Activated CD8-positive, alpha-beta memory T cell treated with anti-CD3 and anti-CD28 coated beads, Interleukin-2, amount 50 U/mL, for 24 hours (primary cell): ENCODE data around the gene ALKBH2.

Source experiments
- DNase-seq: peaks from one replicate; pipeline ENCODE4 v3.0.0-alpha.2; 2020; ENCODE audit errors: extremely low read depth

ALKBH2 gene

GRCh38 chr12:109093022-109093918 is at the start of gene ALKBH2:
Gene ALKBH2, minus strand, starts transcription at chr12:109093472. Its CDS starts 686 bp downstream, at chr12:109092786.
- DNase-seq = peak; percentile 87

DNA sequence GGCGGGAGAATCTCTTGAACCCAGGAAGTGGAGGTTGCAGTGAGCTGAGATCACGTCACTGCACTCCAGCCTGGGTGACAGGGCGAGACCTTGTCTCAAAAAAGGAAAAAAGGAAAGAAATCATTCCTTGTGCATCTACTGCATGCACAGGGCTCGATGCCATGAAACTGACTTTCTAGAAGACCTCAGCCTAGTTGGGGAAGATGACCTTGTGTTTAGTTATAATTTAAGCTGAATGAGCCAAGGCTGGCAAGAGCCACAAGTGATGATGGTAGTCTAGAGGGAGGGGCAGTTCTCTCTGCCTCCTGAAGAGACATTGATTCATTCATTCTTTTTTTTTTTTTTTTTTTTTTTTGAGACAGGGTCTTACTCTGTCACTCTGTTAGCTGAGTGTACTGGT is 47.3 kb upstream of the ALKBH2 start:
- no peak for DNase-seq

GRCh38 chr12:109139791-109140190 is 46.5 kb upstream of the ALKBH2 start:
- DNase-seq = no peak

DNA sequence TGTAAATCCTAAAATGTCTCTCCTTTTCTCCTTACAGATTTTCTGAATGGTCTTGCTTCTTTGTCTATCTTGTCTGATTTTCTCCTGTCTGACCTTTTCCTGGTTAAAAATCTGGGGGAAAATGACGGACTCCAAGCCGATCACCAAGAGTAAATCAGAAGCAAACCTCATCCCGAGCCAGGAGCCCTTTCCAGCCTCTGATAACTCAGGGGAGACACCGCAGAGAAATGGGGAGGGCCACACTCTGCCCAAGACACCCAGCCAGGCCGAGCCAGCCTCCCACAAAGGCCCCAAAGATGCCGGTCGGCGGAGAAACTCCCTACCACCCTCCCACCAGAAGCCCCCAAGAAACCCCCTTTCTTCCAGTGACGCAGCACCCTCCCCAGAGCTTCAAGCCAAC is 46.1 kb upstream of the ALKBH2 start:
- DNase-seq = no peak

DNA sequence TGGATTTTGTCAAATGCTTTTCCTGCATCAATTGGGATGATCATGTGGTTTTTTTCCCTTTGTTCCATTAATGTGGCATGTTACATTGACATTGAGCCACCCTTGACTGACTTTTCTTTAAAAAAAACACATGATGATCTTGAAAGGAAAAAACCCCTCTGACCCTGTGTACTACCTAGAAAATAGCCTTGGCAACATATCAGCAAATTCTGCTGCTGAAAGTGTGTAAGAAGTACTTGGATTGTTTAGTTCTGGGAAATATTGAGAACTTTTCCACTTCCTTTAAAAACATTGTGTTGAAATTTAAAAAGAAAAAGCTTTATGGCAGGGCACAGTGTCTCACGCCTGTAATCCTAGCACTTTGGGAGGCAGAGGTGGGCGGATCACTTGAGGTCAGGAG is 43.8 kb upstream of the ALKBH2 start:
- no peak for DNase-seq

GRCh38 chr12:109134186-109134917 is 41.1 kb upstream of the ALKBH2 start:
- DNase-seq = no peak

- DNase-seq = no peak
Observed at GRCh38 chr12:109131154-109132050, 38.1 kb upstream of the ALKBH2 start.

DNA sequence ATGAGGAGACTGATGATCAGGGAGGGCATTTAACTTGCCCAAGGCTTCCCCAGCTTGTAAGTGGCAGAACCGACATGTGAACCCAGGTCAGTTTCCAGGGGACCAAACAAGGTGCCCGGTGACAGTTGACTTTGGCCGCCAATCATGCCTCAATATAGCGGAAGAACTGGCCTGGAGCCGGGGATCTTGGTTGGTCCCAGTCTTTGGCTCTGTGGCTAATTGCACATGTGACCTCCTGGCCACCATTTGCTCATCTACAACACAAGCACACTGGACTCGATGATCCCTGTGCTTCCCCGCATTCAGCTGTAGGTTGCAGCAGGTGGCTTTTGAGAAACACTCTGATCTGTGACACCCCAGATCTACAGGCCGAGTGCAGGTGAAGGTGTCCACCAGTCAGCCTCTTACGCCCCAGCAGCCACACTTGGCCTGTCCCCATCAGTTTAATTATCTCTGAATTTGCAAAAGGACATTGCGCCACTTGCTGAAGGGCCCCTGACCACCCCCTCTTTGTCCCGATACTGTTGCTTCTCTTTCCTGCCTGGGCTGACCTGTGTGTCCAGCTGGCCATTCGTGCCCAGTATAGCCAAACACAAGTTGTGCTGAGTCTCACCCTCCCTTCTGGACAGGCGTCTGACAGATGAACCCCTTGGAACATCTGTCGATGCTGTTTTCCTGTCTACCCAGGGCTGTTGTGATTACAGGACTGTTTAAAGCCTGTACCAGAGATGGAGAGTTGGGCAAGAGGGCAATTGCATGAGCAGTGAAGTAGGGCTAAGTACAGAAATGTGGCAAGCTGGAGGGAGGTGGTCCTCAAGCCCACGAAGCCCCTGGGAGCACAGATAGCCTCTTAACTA is 37.3 kb upstream of the ALKBH2 start:
- DNase-seq = no peak

- DNase-seq = no peak
Observed at GRCh38 chr12:109127533-109128242, 34.4 kb upstream of the ALKBH2 start.

DNA sequence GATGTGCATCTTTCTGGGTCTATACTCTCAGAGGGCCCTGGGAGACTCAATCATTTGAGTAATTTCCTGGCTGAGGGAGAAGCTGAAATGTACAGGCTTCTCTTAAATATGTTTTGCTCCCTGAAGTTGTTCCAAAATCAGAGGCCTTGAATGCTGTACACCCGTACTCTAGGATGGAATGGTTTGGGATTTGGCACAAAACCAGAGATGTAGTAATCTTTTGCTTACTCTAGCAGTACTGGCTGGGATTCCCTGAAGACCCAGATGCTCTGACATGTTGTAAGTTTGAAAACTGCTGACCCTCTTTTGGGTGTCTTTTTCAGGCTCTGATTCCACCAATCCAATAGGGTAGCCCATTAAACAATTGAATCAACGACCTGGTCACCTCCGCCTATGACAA is 33.5 kb upstream of the ALKBH2 start:
- DNase-seq = no peak

DNA sequence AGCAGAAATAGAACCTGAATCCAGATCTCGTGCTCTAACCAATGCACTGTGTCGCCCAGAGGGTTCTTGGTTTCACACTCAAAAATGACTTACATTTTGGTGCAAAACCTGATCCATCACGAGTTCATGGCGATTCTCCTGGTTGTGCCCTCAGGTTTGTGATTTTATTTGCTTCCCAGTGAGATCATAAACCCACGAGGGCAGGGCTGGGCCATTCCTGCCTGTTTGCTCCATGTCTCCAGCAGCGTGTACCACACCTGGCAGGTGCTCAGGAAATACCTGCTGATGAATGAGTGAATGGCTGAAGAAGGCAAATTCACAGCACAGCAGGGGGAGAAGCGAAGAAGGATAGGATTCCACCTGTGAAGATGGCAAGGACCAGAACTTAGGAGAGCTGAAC is 32.5 kb upstream of the ALKBH2 start:
- no peak for DNase-seq

- DNase-seq = no peak
Observed at GRCh38 chr12:109124878-109125648, 31.8 kb upstream of the ALKBH2 start.

GRCh38 chr12:109121346-109121880 is 28.1 kb upstream of the ALKBH2 start:
- no peak for DNase-seq

DNA sequence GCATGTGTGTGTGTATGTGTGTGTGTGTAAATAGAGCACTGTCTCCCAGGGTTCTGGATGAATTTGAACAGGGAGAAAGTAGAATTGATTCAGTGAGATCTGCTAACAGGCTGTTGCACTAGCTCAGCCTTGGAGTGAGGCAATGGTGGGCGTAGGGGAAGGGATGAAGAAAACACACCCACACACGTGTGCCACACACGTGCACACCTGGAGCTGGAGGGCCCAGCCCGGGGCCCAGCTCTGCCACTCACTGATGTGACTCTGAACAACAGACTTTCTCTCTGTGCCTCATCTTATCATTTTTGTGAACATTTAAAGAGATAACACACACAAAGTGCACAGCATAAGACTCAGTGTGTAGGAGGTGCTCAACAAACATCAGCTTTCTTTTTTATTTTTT is 27.3 kb upstream of the ALKBH2 start:
- DNase-seq = no peak

GRCh38 chr12:109120095-109120494 is 26.8 kb upstream of the ALKBH2 start:
- DNase-seq = no peak

- DNase-seq = no peak
Observed at GRCh38 chr12:109116611-109116949, 23.3 kb upstream of the ALKBH2 start.

- no peak for DNase-seq
Observed at GRCh38 chr12:109115758-109116610, 22.7 kb upstream of the ALKBH2 start, which contains the start of gene ACACB. Gene ACACB, plus strand, starts transcription at chr12:109116587. Its CDS starts 22,819 bp downstream, at chr12:109139406.

- no peak for DNase-seq
Observed at GRCh38 chr12:109115404-109115757, 22.1 kb upstream of the ALKBH2 start.
